NCI-H187 (cell line): ENCODE data around the gene ARHGAP26.

Experiments
- DNase-seq, 2 experiments: peaks; one replicate each; lab custom pipeline; 2025; lab: John Stamatoyannopoulos, UW

Gene ARHGAP26

DNA sequence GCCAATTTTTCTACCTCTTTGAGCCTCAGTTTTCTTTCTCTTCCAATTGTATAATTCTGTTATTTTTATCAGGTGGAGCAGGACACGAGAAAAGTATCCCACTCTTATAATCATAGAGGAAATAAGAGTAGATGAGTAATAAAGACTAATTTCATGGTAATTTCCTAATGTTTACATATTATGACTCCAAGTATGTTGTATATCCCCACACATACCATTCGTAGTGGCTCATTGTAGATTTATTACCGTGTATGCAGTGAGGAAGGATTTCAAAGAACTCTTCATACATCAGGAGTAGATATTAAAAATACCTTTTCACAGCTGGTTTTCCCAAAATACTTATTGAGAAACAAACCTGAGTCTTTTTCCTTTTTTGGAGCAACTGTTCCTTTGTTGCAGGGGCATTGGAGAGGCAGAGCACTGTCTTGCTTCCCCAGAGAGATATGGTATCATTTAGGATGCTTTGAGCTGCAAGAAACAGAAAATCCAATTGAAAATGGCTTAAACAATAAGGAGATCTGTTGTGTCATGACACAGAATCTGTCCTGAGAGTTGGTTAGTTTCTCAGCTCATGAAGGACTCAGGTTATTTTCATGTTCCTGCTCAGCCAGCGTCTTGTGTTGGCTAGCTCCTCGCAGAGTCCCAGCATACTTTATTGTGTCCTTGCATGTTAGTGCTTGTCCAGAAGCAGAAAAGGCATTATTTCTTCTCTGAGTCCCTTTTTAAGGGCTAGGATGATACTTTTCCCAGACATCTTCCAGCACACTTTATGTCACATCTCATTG, 291.2 kb downstream of the ARHGAP26 start:
- DNase-seq, result no peak

GRCh38 chr5:143062379-143062778, 292.2 kb downstream of the ARHGAP26 start:
- no peak for DNase-seq

- DNase-seq, result peak; percentile 35 to 39
Observed at GRCh38 chr5:143063175-143063970, 293.2 kb downstream of the ARHGAP26 start.

DNA sequence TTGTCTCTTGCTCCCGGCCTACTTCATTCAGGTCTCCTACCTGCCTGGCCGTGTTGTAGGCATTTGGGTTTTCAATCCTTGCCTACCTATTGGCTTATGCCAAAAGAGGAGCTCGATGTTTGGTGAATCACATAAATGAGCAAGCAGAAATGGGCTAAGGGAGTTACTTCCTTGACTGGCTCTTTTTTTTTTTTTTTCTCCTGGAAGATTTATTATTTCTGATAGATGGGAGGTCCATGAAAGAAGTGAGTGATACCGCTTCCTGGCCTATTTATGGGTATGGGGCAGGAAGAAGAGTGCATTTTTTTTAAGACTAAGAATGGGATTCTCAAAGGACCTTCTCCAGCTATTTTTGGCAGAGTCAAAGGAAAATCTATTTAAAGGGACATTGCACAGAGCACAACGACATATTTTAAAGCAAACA, 294.1 kb downstream of the ARHGAP26 start:
- no peak for DNase-seq

- no peak for DNase-seq
Observed at GRCh38 chr5:143064676-143065075, 294.5 kb downstream of the ARHGAP26 start.

- peak; percentile 12 to 42 for DNase-seq
Observed at GRCh38 chr5:143065185-143065965, 295.2 kb downstream of the ARHGAP26 start.

DNA sequence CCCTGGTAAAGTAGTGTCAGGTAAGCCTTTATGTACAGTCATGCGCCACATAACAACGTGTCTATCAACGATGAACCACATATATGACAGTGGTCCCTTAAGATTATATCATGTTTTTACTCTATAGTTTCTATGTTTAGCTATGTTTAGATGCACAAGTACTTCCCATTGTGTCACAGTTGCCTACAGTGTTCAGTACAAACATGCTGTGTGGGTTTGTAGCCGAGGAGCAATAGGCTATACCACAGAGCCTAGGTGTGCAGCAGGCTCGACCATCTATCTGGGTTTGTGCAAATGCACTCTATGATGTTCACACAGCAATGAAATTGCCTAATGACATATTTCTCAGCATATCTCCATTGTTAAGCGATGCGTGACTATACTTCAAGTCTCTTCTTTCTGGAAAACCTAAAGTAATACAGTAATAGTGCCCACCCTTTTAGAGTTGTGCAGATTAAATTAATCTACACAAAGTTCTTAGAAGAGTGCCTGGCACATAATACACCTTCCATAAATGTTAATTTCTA, 295.9 kb downstream of the ARHGAP26 start:
- DNase-seq, result no peak

- DNase-seq, result peak; percentile 32 to 43
Observed at GRCh38 chr5:143066556-143067281, 296.5 kb downstream of the ARHGAP26 start.

GRCh38 chr5:143068712-143069111, 298.5 kb downstream of the ARHGAP26 start:
- DNase-seq, result no peak

DNA sequence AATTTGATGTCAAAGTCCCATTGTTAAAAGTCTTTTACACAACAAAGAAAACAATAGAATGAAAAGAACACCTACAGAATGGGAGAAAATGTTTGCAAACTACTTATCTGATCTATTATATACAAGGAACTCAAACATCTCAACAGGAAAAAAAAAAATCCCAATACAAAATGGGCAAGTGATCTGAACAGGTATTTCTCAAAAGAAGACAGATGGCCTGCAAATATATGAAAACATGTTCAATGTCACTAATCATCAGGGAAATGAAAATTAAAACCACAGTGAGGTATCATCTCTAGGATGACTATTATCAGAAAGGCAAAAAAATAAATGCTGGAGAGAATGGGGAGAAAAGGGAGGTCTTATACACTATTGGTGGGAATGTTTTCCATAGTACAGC, 301.8 kb downstream of the ARHGAP26 start:
- DNase-seq, result no peak

GRCh38 chr5:143072734-143073133, 302.6 kb downstream of the ARHGAP26 start:
- DNase-seq, result no peak

DNA sequence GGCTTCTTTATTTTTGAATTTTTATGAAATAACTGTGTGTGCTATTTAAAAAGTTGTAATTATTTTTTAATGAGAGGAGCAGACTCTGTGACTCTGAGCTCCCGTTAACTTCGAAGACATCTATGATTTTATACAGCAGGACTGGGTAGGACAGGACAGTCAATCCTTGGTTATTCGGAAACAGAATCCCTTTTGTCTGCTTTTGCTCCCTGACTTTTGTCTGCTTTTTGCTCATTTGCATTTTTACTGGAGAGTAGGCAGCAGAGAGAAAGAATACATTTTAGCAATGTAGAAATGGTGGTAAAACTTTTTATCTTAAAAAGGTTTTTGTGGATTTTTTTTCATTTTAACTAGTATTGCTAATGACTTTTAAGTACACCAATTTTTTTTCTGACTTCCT, 303.6 kb downstream of the ARHGAP26 start:
- DNase-seq, result no peak

DNA sequence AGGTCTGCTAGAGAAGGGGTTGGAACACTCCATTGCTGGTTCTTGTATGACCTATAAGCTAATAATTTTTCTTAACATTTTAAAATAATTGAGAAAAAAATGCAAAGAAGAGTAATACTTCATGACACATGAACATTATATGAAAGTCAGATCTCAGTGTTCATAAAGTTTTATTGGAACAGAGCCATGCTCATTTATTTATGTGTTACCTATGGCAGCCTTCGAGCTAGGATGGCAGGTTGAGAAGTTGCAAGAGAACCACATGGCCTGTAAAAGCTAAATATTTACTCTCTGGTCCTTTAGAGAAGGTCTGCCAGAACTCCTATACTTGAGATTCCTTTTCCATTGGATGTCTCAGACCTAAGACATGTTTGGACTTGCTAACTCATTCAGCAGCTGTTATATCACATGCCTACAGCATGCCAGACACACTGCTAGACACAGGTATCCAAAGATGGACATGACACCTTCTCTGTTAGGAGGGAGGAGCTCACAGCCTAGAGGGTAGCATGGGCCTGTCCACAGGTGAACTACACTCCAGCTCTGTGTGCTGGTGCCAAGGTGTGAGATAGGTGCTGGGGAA, 304.3 kb downstream of the ARHGAP26 start:
- DNase-seq, result no peak

DNA sequence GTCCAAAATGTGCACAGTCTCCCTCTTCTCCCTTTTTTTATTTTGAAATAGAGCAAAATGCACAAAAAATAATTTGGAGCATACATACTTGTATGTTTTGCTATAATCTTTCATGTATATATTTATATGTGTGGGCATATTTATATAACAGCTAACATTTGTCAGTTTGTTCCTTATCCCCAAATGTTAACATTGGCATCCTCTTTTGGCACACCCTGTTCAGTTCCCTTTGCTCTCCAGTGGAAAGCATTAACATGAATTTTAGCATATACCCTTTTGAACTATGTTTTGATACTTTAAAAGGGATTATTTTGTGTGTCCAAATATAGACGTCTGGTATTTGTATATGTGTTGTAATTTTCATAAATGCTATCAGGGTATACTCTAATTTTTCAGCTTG, 306.2 kb downstream of the ARHGAP26 start:
- no peak for DNase-seq

GRCh38 chr5:143077453-143078103, 307.4 kb downstream of the ARHGAP26 start:
- DNase-seq, result no peak

DNA sequence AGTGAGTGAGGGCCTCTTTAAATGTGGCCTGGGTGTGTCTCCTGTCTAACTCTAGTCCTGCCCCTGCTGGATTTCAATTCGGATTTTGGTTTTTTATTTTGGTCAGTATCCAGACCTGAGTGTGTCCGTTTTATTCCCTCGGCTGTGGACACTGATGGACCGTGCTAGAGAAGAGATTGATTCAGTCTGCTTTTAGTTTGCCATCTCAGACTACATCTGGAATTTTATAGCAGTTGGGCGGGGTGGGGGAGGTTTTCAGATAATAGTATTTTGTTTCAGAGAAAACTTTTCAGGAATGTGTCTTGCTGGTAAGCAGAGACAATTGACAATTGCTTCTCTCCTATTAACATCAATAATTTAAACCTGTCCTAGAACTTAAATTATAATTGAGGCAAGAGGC, 308.1 kb downstream of the ARHGAP26 start:
- DNase-seq, result no peak

DNA sequence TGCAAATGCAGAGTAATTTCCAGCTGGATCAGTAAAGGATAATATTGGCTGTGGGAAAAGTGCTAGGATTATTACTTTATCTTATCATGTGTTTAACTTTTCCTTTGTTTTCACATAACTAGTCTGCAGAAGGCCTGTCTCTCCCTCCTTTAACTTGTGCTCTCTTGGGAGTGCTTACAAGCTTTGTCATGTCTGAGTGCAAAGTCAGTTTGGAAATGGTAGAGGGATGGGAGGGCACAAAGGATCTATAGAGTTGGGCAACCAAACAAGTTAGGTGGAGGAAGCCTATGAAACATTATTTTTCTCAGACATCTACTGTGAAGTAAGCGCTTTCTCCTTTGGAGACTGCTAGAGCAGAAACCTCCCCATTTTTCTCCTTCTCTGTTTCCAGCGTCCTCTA, 308.8 kb downstream of the ARHGAP26 start:
- no peak for DNase-seq

DNA sequence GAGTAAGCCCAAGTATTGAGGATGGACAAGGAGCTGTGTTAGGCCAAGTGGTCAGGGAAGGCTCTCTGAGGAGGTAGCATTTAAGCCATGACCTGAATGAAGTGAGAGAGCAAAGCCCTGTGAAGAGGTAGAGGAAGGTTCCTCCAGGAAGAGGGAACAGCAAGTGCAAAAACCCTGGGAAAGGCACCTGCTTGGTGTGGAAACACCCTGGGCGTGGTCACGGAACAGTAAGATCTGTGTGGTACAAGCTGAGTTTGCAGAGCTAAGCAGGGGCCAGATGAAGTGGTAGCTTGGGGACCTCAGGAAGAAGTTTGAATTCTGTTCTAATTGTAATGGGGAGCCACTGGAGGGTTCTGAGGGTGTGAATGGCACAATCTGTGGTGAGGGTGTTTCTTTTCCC, 310.2 kb downstream of the ARHGAP26 start:
- DNase-seq, result no peak

DNA sequence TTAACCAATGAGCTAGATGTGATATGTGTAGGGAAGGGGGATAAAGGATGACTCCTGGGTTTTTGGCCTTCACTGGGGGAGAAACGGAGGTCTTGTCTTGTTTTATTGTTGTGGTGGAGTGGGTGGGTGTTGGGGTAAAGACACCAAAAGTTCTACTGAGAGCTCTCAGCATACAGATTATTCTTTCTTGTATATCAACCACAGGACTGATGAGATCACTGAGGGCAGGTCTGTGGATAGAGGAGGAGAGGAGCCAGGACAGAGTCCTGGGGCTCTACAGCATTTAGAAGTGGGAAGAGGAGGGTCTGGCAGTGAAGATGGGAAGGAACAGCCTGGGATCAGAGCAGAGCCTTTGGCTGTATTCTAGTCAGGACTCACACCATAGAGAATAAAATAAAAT, 310.8 kb downstream of the ARHGAP26 start:
- DNase-seq, result no peak

DNA sequence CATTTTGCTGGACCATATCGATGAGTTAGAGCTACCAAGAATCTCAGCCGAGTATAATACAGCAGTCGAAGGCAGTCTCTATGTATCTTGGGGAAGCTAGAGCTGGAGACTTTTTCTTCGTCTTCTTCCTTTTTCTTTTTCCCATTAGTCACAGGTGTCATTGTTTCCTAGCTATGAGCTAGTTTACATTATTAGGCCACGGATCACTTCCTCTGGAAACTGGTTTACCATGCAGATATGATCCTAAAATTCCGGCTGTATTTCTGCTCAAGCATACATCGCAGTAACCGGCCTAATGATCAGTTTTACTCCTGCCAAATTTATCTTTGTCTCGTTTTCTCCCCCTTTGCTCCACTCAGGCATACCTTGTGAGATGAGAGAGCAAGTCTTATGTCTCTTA, 312.8 kb downstream of the ARHGAP26 start:
- no peak for DNase-seq

- no peak for DNase-seq
Observed at GRCh38 chr5:143084407-143084806, 314.2 kb downstream of the ARHGAP26 start.
